Measurements from ENCODE around the gene CCDC3.

The CCDC3 gene

GRCh38 chr10:12961416-12962205 is 39.9 kb downstream of the CCDC3 start:
- DNase-seq (ENCODE audit: low read depth in 3 of 3) = no peak

GRCh38 chr10:12960941-12961340 is 40.6 kb downstream of the CCDC3 start:
- DNase-seq (ENCODE audit: low read depth in 3 of 3) = no peak

GRCh38 chr10:12960334-12960898 is 41.1 kb downstream of the CCDC3 start:
- no peak for DNase-seq (ENCODE audit: low read depth in 3 of 3)

GRCh38 chr10:12958546-12959110 is 42.9 kb downstream of the CCDC3 start:
- no peak for DNase-seq (ENCODE audit: low read depth in 3 of 3)

- DNase-seq (ENCODE audit: low read depth in 3 of 3) = no peak
Observed at GRCh38 chr10:12957081-12957480, 44.4 kb downstream of the CCDC3 start.

- DNase-seq (ENCODE audit: low read depth in 3 of 3) = no peak
Observed at GRCh38 chr10:12954866-12955265, 46.6 kb downstream of the CCDC3 start.

- DNase-seq (ENCODE audit: low read depth in 3 of 3) = no peak
Observed at GRCh38 chr10:12950583-12951128, 50.9 kb downstream of the CCDC3 start.

GRCh38 chr10:12949248-12949647 is 52.3 kb downstream of the CCDC3 start:
- no peak for DNase-seq (ENCODE audit: low read depth in 3 of 3)

- no peak for DNase-seq (ENCODE audit: low read depth in 3 of 3)
Observed at GRCh38 chr10:12947741-12948140, 53.8 kb downstream of the CCDC3 start.

- no peak for DNase-seq (ENCODE audit: low read depth in 3 of 3)
Observed at GRCh38 chr10:12946372-12946771, 55.1 kb downstream of the CCDC3 start.

- no peak for DNase-seq (ENCODE audit: low read depth in 3 of 3)
Observed at GRCh38 chr10:12945690-12946359, 55.7 kb downstream of the CCDC3 start.

- no peak for DNase-seq (ENCODE audit: low read depth in 3 of 3)
Observed at GRCh38 chr10:12944931-12945330, 56.6 kb downstream of the CCDC3 start.

- DNase-seq (ENCODE audit: low read depth in 3 of 3) = no peak
Observed at GRCh38 chr10:12943425-12943824, 58.1 kb downstream of the CCDC3 start.

- no peak for DNase-seq (ENCODE audit: low read depth in 3 of 3)
Observed at GRCh38 chr10:12941966-12942365, 59.5 kb downstream of the CCDC3 start.

- no peak for DNase-seq (ENCODE audit: low read depth in 3 of 3)
Observed at GRCh38 chr10:12940791-12941190, 60.7 kb downstream of the CCDC3 start.

- DNase-seq (ENCODE audit: low read depth in 3 of 3) = no peak
Observed at GRCh38 chr10:12938271-12938670, 63.2 kb downstream of the CCDC3 start.

GRCh38 chr10:12937527-12937926 is 64.0 kb downstream of the CCDC3 start:
- DNase-seq (ENCODE audit: low read depth in 3 of 3) = no peak

GRCh38 chr10:12934777-12935176 is 66.7 kb downstream of the CCDC3 start:
- DNase-seq (ENCODE audit: low read depth in 3 of 3) = no peak

GRCh38 chr10:12929381-12929780 is 72.1 kb downstream of the CCDC3 start:
- DNase-seq (ENCODE audit: low read depth in 3 of 3) = no peak

- no peak for DNase-seq (ENCODE audit: low read depth in 3 of 3)
Observed at GRCh38 chr10:12928571-12928970, 72.9 kb downstream of the CCDC3 start.

GRCh38 chr10:12927896-12928295 is 73.6 kb downstream of the CCDC3 start:
- DNase-seq (ENCODE audit: low read depth in 3 of 3) = no peak

GRCh38 chr10:12925845-12926244 is 75.7 kb downstream of the CCDC3 start:
- DNase-seq (ENCODE audit: low read depth in 3 of 3) = no peak

Data from stimulated activated CD4-positive, alpha-beta T cell treated with anti-CD3 and anti-CD28 coated beads, TNF-alpha, amount 100 ng/mL, for 4 hours (primary cell).